ENCODE data around the gene RNF141. TPM values are rescaled to one million over a fixed set of nuclear protein-coding genes. Genes with fewer than 3 reads are reported as not detected.

RNF141 gene
- total RNA-seq, 6 experiments from 2014 or later = 41.9 to 55.8 (median 55.1) TPM

- H3K4me1 Mint-ChIP-seq (ENCODE audit: low read depth) = peaks cover 24% of the 10 kb centered on the region
- peaks cover 40% of the 10 kb centered on the region for H3K36me3 Mint-ChIP-seq (ENCODE audit: low read depth)
- TF ChIP-seq, protein P1, sequence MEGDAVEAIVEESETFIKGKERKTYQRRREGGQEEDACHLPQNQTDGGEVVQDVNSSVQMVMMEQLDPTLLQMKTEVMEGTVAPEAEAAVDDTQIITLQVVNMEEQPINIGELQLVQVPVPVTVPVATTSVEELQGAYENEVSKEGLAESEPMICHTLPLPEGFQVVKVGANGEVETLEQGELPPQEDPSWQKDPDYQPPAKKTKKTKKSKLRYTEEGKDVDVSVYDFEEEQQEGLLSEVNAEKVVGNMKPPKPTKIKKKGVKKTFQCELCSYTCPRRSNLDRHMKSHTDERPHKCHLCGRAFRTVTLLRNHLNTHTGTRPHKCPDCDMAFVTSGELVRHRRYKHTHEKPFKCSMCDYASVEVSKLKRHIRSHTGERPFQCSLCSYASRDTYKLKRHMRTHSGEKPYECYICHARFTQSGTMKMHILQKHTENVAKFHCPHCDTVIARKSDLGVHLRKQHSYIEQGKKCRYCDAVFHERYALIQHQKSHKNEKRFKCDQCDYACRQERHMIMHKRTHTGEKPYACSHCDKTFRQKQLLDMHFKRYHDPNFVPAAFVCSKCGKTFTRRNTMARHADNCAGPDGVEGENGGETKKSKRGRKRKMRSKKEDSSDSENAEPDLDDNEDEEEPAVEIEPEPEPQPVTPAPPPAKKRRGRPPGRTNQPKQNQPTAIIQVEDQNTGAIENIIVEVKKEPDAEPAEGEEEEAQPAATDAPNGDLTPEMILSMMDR (IDR thresholded peaks at IDR 0.05) = no peak
- no peak for DNase-seq
- no peaks in the 10 kb centered on the region; the same call in 1 of the 2 replicates for H3K27me3 Mint-ChIP-seq (ENCODE audit: insufficient read depth)
- H3K27ac Mint-ChIP-seq = no peak overlapping the region
- H3K4me3 Mint-ChIP-seq = no peak overlapping the region
- H3K9me3 Mint-ChIP-seq = no peaks in the 10 kb centered on the region
These were observed 45.6 kb downstream of the RNF141 start for GRCh38 chr11:10495464-10495786.

DNA sequence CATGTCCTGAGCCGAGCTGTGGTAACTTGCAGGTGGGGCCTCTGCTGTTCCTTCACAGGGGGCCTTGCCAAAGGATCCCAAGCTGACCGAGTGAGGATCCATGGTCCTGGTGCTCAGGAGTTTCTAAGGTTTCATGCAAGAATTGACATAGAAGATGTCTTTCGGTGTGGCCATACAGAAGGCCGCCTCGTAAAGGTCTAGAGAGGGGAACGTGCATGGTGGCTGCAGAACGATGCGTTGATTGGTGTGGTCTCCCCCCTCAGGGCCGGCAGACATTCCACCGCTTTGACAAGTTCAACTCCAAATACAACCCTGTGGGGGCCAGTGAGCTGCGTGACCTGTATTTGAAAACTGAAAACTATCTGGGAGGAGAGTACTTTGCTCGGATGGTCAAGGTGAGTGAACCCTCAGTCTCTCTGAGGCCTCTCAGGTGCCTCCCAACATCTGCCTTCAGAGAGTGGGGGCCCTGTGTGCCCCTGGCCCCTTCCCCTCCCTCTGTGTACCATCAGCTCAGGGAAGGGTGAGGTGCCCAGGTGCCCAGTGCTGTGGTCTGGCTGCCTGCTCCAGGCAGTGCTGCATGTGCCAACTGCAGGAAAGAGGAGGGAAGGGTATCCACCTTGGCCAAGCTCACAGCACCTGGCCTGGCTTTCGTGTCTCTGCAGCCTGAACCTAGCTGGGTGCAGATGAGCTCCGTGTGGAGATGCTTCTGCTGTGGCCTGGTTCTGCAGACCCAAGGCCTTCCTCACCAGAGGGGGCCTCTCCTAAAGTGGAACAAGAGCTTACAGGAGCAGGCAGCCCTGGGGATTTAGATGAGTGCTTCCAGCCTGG lies 46.1 kb downstream of the RNF141 start:
- H3K4me1 Mint-ChIP-seq (ENCODE audit: low read depth) = peaks cover 30% of the 10 kb centered on the region
- no peaks in the 10 kb centered on the region; the same call in 1 of the 2 replicates for H3K27me3 Mint-ChIP-seq (ENCODE audit: insufficient read depth)
- H3K9me3 Mint-ChIP-seq = no peaks in the 10 kb centered on the region
- H3K4me3 Mint-ChIP-seq = no peak overlapping the region
- H3K27ac Mint-ChIP-seq = no peak overlapping the region
- TF ChIP-seq, protein P1 (IDR thresholded peaks at IDR 0.05) = no peak
- H3K36me3 Mint-ChIP-seq (ENCODE audit: low read depth) = peaks cover 41% of the 10 kb centered on the region
- DNase-seq = no peak

DNA sequence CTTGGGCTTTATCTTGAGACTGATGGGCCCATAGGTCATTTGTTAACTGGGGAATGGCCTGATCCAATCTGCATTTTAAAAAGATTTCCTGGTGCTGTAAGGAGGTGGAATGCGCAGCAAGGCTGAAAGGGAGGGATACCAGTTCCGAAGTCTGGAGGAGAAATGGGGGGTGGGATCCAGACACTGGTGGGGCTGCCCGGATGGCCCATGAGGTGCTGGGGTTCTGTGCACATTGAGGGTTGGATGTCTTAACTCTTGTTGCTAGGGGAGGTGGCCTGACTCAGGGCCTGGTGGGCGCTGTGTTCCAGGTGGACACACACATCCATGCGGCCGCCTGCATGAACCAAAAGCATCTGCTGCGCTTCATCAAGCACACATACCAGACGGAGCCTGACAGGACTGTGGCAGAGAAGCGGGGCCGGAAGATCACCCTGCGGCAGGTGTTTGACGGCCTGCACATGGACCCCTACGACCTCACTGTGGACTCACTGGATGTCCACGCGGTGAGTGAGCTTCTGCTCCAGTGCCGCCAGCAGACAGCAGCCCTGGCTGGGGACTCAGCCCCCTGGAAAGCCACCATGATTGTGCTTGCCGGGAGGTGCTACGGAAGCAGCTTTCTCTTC lies 47.8 kb downstream of the RNF141 start:
- peaks cover 48% of the 10 kb centered on the region for H3K36me3 Mint-ChIP-seq (ENCODE audit: low read depth)

DNA sequence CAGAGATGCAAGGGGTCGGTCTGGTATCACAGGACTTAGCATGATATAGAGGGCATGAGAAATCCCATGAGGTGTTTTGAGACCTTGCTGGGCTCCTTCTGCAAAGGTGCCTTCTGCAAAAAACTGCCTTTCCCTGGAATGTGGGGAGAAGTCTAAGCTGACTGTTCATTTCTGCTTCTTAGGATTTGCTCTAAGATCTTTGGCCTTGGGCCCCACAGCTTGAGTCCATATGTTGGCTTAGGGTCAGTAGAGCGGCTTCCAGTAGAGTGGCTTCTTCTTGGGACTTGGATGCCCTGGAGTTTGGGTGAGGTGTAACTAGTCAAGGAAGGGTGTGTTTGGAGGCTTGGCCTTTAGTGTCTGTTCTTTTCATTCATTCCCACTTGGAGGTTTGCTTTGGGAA lies 48.9 kb downstream of the RNF141 start:
- H3K27me3 Mint-ChIP-seq (ENCODE audit: insufficient read depth) = no peaks in the 10 kb centered on the region; the same call in none of the 2 replicates
- no peaks in the 10 kb centered on the region for H3K9me3 Mint-ChIP-seq
- peaks cover 41% of the 10 kb centered on the region for H3K36me3 Mint-ChIP-seq (ENCODE audit: low read depth)
- peak overlapping the region; percentile 95 for H3K27ac Mint-ChIP-seq
- H3K4me3 Mint-ChIP-seq = no peak overlapping the region
- peaks cover 42% of the 10 kb centered on the region for H3K4me1 Mint-ChIP-seq (ENCODE audit: low read depth)
- DNase-seq = no peak
- TF ChIP-seq, protein P1 (IDR thresholded peaks at IDR 0.05) = no peak

More for the DNA sequence above, 47.8 kb downstream of the RNF141 start:
- Mint-ChIP-seq H3K9me3 (no peaks in the 10 kb centered on the region), H3K27me3 (ENCODE audit: insufficient read depth) (no peaks in the 10 kb centered on the region; the same call in none of the 2 replicates), H3K27ac (no peak overlapping the region), H3K4me3 (no peak overlapping the region), H3K4me1 (ENCODE audit: low read depth) (peaks cover 37% of the 10 kb centered on the region)
- DNase-seq = no peak
- TF ChIP-seq, protein P1 (IDR thresholded peaks at IDR 0.05) = no peak

GRCh38 chr11:10490398-10491241 lies 50.4 kb downstream of the RNF141 start:
- no peaks in the 10 kb centered on the region for H3K9me3 Mint-ChIP-seq
- peak overlapping the region; percentile 95 for H3K27ac Mint-ChIP-seq
- no peaks in the 10 kb centered on the region; the same call in none of the 2 replicates for H3K27me3 Mint-ChIP-seq (ENCODE audit: insufficient read depth)
- peaks cover 35% of the 10 kb centered on the region for H3K36me3 Mint-ChIP-seq (ENCODE audit: low read depth)
- H3K4me1 Mint-ChIP-seq (ENCODE audit: low read depth) = peaks cover 42% of the 10 kb centered on the region
- TF ChIP-seq, protein P1 (IDR thresholded peaks at IDR 0.05) = no peak
- H3K4me3 Mint-ChIP-seq = peak overlapping the region; percentile 71
- peak; percentile 98 for DNase-seq

Data from HFFc6 (cell line).